Measurements from ENCODE around the gene SLC2A5.
"Not testable (repeated sequence)": the region's sequence is repeated elsewhere in the genome, so short reads cannot be mapped to it uniquely, and the experiment has no call there.

Gene SLC2A5

DNA sequence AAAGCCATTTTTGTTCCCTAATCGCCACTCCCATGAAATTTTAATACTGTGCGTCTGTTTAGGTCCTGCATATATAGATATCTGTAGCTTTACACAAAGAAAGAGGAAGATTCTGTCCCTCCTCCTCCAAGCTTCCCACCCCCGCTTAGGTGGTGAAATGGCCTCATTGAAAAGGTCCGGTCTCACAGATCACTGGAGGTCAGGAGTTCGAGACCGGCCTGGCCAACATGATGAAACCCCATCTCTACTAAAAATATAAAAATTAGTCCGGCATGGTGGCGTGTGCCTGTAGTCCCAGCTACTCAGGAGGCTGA, 64.1 kb downstream of the SLC2A5 start:
- no peaks in the 10 kb centered on the region for H3K9me3 ChIP-seq (ENCODE audit: insufficient read depth, low read length, severe bottlenecking)
- no peak for DNase-seq
- no peaks in the 10 kb centered on the region for H3K36me3 ChIP-seq (ENCODE audit: insufficient read depth, low read length)
- no peaks in the 10 kb centered on the region for H4K20me1 ChIP-seq (ENCODE audit: insufficient read depth, low read length)
- no peak overlapping the region for H3K9ac ChIP-seq (ENCODE audit: low read depth, low read length)
- no peak overlapping the region for H3K4me2 ChIP-seq (ENCODE audit: insufficient read depth, low read length)
- no peaks in the 10 kb centered on the region for H3K27me3 ChIP-seq (ENCODE audit: insufficient read depth, low read length, poor library complexity)
- H3K79me2 ChIP-seq (ENCODE audit: insufficient read depth, low read length): no peaks in the 10 kb centered on the region
- H3K4me1 ChIP-seq (ENCODE audit: insufficient read depth, low read length): peaks cover 5% of the 10 kb centered on the region
- H3K4me3 ChIP-seq (ENCODE audit: low read depth in 1 of 2, low read length in 2 of 2): no peak overlapping the region
- no peak overlapping the region for H3K27ac ChIP-seq (ENCODE audit: low read length)
- TF ChIP-seq, protein P1, sequence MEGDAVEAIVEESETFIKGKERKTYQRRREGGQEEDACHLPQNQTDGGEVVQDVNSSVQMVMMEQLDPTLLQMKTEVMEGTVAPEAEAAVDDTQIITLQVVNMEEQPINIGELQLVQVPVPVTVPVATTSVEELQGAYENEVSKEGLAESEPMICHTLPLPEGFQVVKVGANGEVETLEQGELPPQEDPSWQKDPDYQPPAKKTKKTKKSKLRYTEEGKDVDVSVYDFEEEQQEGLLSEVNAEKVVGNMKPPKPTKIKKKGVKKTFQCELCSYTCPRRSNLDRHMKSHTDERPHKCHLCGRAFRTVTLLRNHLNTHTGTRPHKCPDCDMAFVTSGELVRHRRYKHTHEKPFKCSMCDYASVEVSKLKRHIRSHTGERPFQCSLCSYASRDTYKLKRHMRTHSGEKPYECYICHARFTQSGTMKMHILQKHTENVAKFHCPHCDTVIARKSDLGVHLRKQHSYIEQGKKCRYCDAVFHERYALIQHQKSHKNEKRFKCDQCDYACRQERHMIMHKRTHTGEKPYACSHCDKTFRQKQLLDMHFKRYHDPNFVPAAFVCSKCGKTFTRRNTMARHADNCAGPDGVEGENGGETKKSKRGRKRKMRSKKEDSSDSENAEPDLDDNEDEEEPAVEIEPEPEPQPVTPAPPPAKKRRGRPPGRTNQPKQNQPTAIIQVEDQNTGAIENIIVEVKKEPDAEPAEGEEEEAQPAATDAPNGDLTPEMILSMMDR (IDR thresholded peaks at IDR 0.05; ENCODE audit: borderline replicate concordance, extremely low read depth, low read length, poor library complexity, severe bottlenecking): no peak
- TF ChIP-seq EZH2 (IDR thresholded peaks at IDR 0.05; ENCODE audit: borderline replicate concordance, low read depth, low read length, severe bottlenecking): no peak
- H2AFZ ChIP-seq (ENCODE audit: low read depth, low read length): no peak overlapping the region; the same call in 1 of the 2 replicates
- ATAC-seq (ENCODE audit: insufficient read depth, low read depth): 0 out of 3 replicates have a peak, but pooled peaks have one; percentile 4

DNA sequence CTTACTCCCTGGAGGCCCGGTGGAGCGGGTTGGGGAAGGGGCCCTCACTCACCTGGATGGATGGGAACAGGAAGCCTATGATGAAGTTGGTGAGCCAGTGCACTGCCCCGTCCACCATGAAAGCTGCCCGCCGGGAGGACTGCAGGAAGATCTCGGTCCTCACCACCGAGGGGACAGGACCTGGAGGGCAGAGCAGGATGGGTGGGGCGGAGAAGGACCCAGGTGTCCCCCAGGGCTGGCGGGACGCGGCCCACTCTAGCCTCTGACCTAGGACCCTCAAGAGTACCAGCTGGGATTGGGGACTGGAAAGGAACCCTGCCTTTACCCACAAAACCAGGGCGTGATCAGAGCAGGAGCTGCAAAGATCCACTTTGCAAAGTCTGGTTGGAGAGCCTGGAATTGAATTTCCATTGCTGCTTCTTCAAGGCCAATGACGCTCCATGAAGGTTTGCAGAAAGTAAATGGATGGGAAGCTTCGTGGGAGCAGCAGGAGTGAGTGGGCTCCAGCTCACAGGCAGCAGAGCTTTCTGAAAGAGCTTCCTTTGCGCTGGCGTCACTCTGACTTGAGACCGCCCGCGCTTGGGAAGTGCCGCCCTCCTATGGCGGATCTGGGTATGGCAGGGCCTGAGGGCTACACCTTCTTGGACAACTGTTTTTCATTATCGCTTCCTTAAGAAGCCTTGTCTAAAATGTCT, 64.6 kb downstream of the SLC2A5 start:
- H3K27me3 ChIP-seq (ENCODE audit: insufficient read depth, low read length, poor library complexity): no peaks in the 10 kb centered on the region
- no peak overlapping the region for H3K27ac ChIP-seq (ENCODE audit: low read length)
- H3K9ac ChIP-seq (ENCODE audit: low read depth, low read length): no peak overlapping the region
- H2AFZ ChIP-seq (ENCODE audit: low read depth, low read length): peak overlapping the region; percentile 58
- DNase-seq: peak; percentile 84
- no peak overlapping the region for H3K4me3 ChIP-seq (ENCODE audit: low read depth in 1 of 2, low read length in 2 of 2)
- H3K79me2 ChIP-seq (ENCODE audit: insufficient read depth, low read length): no peaks in the 10 kb centered on the region
- ATAC-seq (ENCODE audit: insufficient read depth, low read depth): peak; percentile 95
- no peak for TF ChIP-seq EZH2 (IDR thresholded peaks at IDR 0.05; ENCODE audit: borderline replicate concordance, low read depth, low read length, severe bottlenecking)
- TF ChIP-seq, protein P1 (IDR thresholded peaks at IDR 0.05; ENCODE audit: borderline replicate concordance, extremely low read depth, low read length, poor library complexity, severe bottlenecking): peak; percentile 98
- peak overlapping the region; percentile 7 for H3K4me2 ChIP-seq (ENCODE audit: insufficient read depth, low read length)
- H3K36me3 ChIP-seq (ENCODE audit: insufficient read depth, low read length): no peaks in the 10 kb centered on the region
- no peaks in the 10 kb centered on the region for H4K20me1 ChIP-seq (ENCODE audit: insufficient read depth, low read length)
- H3K9me3 ChIP-seq (ENCODE audit: insufficient read depth, low read length, severe bottlenecking): no peaks in the 10 kb centered on the region
- H3K4me1 ChIP-seq (ENCODE audit: insufficient read depth, low read length): peaks cover 5% of the 10 kb centered on the region

- no peaks in the 10 kb centered on the region for H3K79me2 ChIP-seq (ENCODE audit: insufficient read depth, low read length)
- no peak overlapping the region for H3K27ac ChIP-seq (ENCODE audit: low read length)
- TF ChIP-seq, protein P1 (IDR thresholded peaks at IDR 0.05; ENCODE audit: borderline replicate concordance, extremely low read depth, low read length, poor library complexity, severe bottlenecking): no peak
- no peak for TF ChIP-seq EZH2 (IDR thresholded peaks at IDR 0.05; ENCODE audit: borderline replicate concordance, low read depth, low read length, severe bottlenecking)
- no peaks in the 10 kb centered on the region for H4K20me1 ChIP-seq (ENCODE audit: insufficient read depth, low read length)
- peaks cover 5% of the 10 kb centered on the region for H3K4me1 ChIP-seq (ENCODE audit: insufficient read depth, low read length)
- H2AFZ ChIP-seq (ENCODE audit: low read depth, low read length): no peak overlapping the region
- ATAC-seq (ENCODE audit: insufficient read depth, low read depth) (no peak), DNase-seq (no peak)
- no peak overlapping the region for H3K4me2 ChIP-seq (ENCODE audit: insufficient read depth, low read length)
- no peaks in the 10 kb centered on the region for H3K27me3 ChIP-seq (ENCODE audit: insufficient read depth, low read length, poor library complexity)
- H3K4me3 ChIP-seq (ENCODE audit: low read depth in 1 of 2, low read length in 2 of 2): no peak overlapping the region
- H3K36me3 ChIP-seq (ENCODE audit: insufficient read depth, low read length): no peaks in the 10 kb centered on the region
- H3K9ac ChIP-seq (ENCODE audit: low read depth, low read length): no peak overlapping the region
- H3K9me3 ChIP-seq (ENCODE audit: insufficient read depth, low read length, severe bottlenecking): no peaks in the 10 kb centered on the region
Measured at GRCh38 chr1:9004031-9004699, 65.3 kb downstream of the SLC2A5 start.

- DNase-seq; H3K4me3 ChIP-seq (ENCODE audit: low read depth in 1 of 2, low read length in 2 of 2); H3K4me1 ChIP-seq (ENCODE audit: insufficient read depth, low read length); H3K27ac ChIP-seq (ENCODE audit: low read length); H3K27me3 ChIP-seq (ENCODE audit: insufficient read depth, low read length, poor library complexity); H3K9ac ChIP-seq (ENCODE audit: low read depth, low read length); H3K9me3 ChIP-seq (ENCODE audit: insufficient read depth, low read length, severe bottlenecking); H4K20me1 ChIP-seq (ENCODE audit: insufficient read depth, low read length); ATAC-seq (ENCODE audit: insufficient read depth, low read depth); H3K4me2 ChIP-seq (ENCODE audit: insufficient read depth, low read length); H3K79me2 ChIP-seq (ENCODE audit: insufficient read depth, low read length); H3K36me3 ChIP-seq (ENCODE audit: insufficient read depth, low read length); H2AFZ ChIP-seq (ENCODE audit: low read depth, low read length): not testable (repeated sequence)
Measured at GRCh38 chr1:9002215-9002560, 67.2 kb downstream of the SLC2A5 start.

GRCh38 chr1:9001534-9002214, 67.8 kb downstream of the SLC2A5 start:
- H3K9me3 ChIP-seq (ENCODE audit: insufficient read depth, low read length, severe bottlenecking); DNase-seq; H2AFZ ChIP-seq (ENCODE audit: low read depth, low read length); H3K79me2 ChIP-seq (ENCODE audit: insufficient read depth, low read length); H3K4me1 ChIP-seq (ENCODE audit: insufficient read depth, low read length); H3K27ac ChIP-seq (ENCODE audit: low read length); H3K4me2 ChIP-seq (ENCODE audit: insufficient read depth, low read length); H3K27me3 ChIP-seq (ENCODE audit: insufficient read depth, low read length, poor library complexity); H3K36me3 ChIP-seq (ENCODE audit: insufficient read depth, low read length); H3K9ac ChIP-seq (ENCODE audit: low read depth, low read length); ATAC-seq (ENCODE audit: insufficient read depth, low read depth); H4K20me1 ChIP-seq (ENCODE audit: insufficient read depth, low read length); H3K4me3 ChIP-seq (ENCODE audit: low read depth in 1 of 2, low read length in 2 of 2): not testable (repeated sequence)
